ENCODE results near the gene TMSB15C.
"Not testable (repeated sequence)": the region's sequence is repeated elsewhere in the genome, so short reads cannot be mapped to it uniquely, and the experiment has no call there.

The TMSB15C gene

GRCh38 chrX:104113222-104113965, 37.4 kb upstream of the TMSB15C start:
- Histone ChIP-seq H3F3A (ENCODE audit: low read depth) (no peaks in the 10 kb centered on the region), H4K20me1 (ENCODE audit: insufficient read depth, low read length, poor library complexity, severe bottlenecking) (no peaks in the 10 kb centered on the region), H2AFZ (ENCODE audit: low read length) (peak overlapping the region; percentile 80; the same call in 1 of the 2 replicates), H3K4me2 (ENCODE audit: low read depth, low read length, poor library complexity, severe bottlenecking) (peak overlapping the region; percentile 96), H3K36me3 (ENCODE audit: insufficient read depth, low read length) (no peaks in the 10 kb centered on the region), H3K27me3 (ENCODE audit: insufficient read depth, low read length, poor library complexity, severe bottlenecking) (no peaks in the 10 kb centered on the region), H3K9ac (ENCODE audit: low read depth, low read length, poor library complexity, severe bottlenecking) (peak overlapping the region; percentile 84), H3K4me1 (ENCODE audit: insufficient read depth, low read length, poor library complexity, severe bottlenecking) (peaks cover 28% of the 10 kb centered on the region), H3K79me2 (ENCODE audit: insufficient read depth, low read length) (peaks cover 41% of the 10 kb centered on the region), H3K9me3 (ENCODE audit: insufficient read depth, low read depth, low read length) (no peaks in the 10 kb centered on the region), H3K9me2 (replicated peaks; ENCODE audit: low read depth, low read length) (no peaks in the 10 kb centered on the region), H3K4me3 (ENCODE audit: low read length, poor library complexity, severe bottlenecking) (peak overlapping the region; percentile 93)
- TF ChIP-seq CTCF (conservative IDR thresholded peaks at IDR 0.05; ENCODE audit: low read length) (peak; percentile 55), EZH2phosphoT487 (IDR thresholded peaks at IDR 0.05; ENCODE audit: borderline replicate concordance) (no peak)

- Histone ChIP-seq H3K27me3 (ENCODE audit: insufficient read depth, low read length, poor library complexity, severe bottlenecking) (no peaks in the 10 kb centered on the region), H3F3A (ENCODE audit: low read depth) (no peaks in the 10 kb centered on the region), H4K20me1 (ENCODE audit: insufficient read depth, low read length, poor library complexity, severe bottlenecking) (no peaks in the 10 kb centered on the region), H3K36me3 (ENCODE audit: insufficient read depth, low read length) (no peaks in the 10 kb centered on the region), H3K4me2 (ENCODE audit: low read depth, low read length, poor library complexity, severe bottlenecking) (peak within 1 kb of the TSS; percentile 96), H3K4me3 (ENCODE audit: low read length, poor library complexity, severe bottlenecking) (peak within 1 kb of the TSS; percentile 93), H3K4me1 (ENCODE audit: insufficient read depth, low read length, poor library complexity, severe bottlenecking) (peaks cover 37% of the 10 kb centered on the region), H3K9me3 (ENCODE audit: insufficient read depth, low read depth, low read length) (no peaks in the 10 kb centered on the region), H3K9ac (ENCODE audit: low read depth, low read length, poor library complexity, severe bottlenecking) (peak within 1 kb of the TSS; percentile 84), H2AFZ (ENCODE audit: low read length) (peak within 1 kb of the TSS; percentile 89), H3K9me2 (replicated peaks; ENCODE audit: low read depth, low read length) (no peaks in the 10 kb centered on the region), H3K79me2 (ENCODE audit: insufficient read depth, low read length) (peaks cover 51% of the 10 kb centered on the region)
- TF ChIP-seq CTCF (conservative IDR thresholded peaks at IDR 0.05; ENCODE audit: low read length) (no peak), EZH2phosphoT487 (IDR thresholded peaks at IDR 0.05; ENCODE audit: borderline replicate concordance) (no peak)
Measured at GRCh38 chrX:104112326-104112951, 36.4 kb upstream of the TMSB15C start, which contains the start of gene ZCCHC18. Gene ZCCHC18 (plus strand): TSS chrX:104112523. CDS start chrX:104114112, 1,589 bp downstream.

- not testable (repeated sequence) for H2AFZ ChIP-seq (ENCODE audit: low read length); H3K9me2 ChIP-seq (replicated peaks; ENCODE audit: low read depth, low read length); H3K36me3 ChIP-seq (ENCODE audit: insufficient read depth, low read length); H3K27me3 ChIP-seq (ENCODE audit: insufficient read depth, low read length, poor library complexity, severe bottlenecking); H3F3A ChIP-seq (ENCODE audit: low read depth); H3K9me3 ChIP-seq (ENCODE audit: insufficient read depth, low read depth, low read length); H4K20me1 ChIP-seq (ENCODE audit: insufficient read depth, low read length, poor library complexity, severe bottlenecking)
- Histone ChIP-seq H3K9ac (ENCODE audit: low read depth, low read length, poor library complexity, severe bottlenecking) (peak overlapping the region; percentile 84), H3K4me1 (ENCODE audit: insufficient read depth, low read length, poor library complexity, severe bottlenecking) (peaks cover 39% of the 10 kb centered on the region), H3K79me2 (ENCODE audit: insufficient read depth, low read length) (peaks cover 63% of the 10 kb centered on the region), H3K4me3 (ENCODE audit: low read length, poor library complexity, severe bottlenecking) (peak overlapping the region; percentile 93), H3K4me2 (ENCODE audit: low read depth, low read length, poor library complexity, severe bottlenecking) (peak overlapping the region; percentile 96)
Measured at GRCh38 chrX:104110491-104111240, 34.6 kb upstream of the TMSB15C start.

All from Loucy (cell line).